NCI-H146 (cell line): Measurements from ENCODE around the gene RRAGC.
"Not testable (repeated sequence)": the region's sequence is repeated elsewhere in the genome, so short reads cannot be mapped to it uniquely, and the experiment has no call there.

ENCODE experiments used
- DNase-seq: peaks from one replicate; lab custom pipeline; 2025; lab: John Stamatoyannopoulos, UW

Gene RRAGC

DNA sequence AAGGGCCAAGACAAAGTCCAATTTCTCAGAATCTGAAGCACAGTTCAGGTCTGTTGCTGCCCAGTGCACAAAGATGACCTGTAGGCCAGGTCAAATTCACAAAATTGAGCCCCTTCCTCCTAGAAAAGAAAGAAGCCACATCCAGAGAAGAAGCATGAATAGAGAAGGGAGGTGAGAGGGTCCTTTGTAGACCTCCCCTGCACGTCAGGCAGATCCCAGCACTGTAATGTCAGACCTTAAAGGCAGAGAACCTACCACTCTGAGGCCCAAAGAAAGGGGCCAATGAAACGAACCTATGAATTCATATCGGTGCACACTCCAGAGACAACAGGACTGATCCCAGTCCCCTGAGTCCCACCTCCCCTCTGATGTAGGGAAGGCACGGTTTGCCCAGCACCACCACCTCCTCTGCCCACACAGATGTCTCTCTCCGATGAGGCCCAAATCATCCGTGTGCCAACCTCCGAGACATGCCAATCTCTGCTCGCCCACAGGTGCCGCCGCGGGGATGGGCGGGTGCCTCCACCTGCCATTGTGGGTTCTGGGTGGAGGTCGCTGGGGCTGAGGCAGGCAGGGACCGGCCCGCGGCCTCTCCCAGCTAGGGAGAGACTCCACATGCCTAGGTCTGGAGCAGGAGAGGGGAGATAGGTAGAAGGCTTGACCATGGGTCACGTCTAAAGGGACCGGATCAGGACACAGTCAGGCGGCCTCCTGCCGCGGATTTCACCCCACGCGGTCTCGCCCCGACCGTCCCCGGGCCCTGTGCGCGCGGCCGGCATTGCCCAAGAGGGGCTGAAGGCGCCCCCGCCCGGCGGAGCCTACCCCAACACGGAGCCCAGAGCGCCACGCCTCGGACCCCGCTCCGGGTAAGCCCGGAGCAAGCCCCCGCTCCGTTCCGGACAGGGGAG, 42.1 kb downstream of the RRAGC start:
- no peak for DNase-seq

- peak; percentile 25 for DNase-seq
These were observed 43.5 kb downstream of the RRAGC start for GRCh38 chr1:38815903-38816627.

DNA sequence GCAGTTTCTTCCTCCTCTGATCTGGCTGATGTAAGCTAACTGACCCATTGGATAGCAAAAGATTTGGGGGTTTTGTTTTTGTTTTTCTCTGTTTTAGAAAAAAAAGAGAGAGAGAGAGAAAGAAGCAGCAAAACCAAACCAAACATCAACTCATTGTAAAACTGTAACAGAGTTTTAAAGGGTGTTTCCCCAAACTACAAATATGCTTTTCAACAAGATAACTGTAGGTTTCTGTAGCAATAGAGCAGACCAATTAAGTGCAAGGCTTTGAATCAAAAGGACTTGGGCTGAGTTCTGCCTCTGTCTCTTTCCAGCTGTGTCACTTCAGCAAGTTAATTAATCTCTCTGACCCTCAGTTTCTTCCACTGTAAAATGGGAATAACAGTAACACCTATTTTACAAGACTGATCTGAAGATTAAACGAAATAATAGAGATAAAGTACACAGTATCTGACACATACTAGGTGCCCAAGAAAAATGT, 44.5 kb downstream of the RRAGC start:
- DNase-seq = no peak

DNA sequence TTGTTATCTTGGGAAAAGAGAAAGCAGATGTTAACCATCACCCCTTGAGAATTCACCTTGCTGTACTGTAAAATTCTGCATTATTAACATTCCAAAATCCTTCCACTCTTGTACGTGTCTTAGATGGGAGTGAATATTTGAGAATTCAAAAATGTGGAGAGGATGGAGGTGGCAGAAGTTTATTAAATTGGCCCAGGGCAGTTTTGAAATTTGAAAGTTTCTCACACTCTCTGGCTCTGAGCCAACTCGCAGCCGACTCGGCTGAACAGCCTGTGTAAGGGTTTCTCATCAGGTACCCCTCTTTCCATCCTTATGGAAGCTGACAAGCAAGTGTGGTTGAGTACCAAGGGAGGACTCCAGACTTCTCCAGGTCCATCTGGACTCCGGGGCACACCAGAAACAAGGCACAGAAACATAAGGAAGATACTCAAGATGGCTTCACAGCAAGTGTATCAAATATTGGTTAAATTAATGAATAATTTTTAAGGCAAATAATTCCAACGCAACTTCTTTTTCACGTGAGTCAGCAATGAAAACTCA, 45.1 kb downstream of the RRAGC start:
- DNase-seq = no peak

DNA sequence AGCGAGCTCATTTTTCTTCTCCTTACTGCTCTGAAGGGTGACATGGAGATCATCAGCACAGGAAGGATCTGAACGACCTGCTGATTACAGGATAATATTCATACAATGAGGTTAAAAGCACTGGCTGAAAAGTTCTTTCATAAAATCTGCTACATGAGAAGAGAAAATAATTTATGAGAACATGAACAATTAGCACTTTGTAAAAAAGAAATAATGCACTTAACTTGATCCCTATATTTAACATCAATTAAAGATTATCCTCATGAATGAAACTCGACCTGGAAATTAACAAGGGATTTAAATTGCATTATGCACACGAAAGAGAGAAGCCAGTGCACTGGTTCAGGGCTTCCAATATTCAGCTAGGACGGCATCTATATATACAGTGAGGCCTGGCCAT, 46.6 kb downstream of the RRAGC start:
- no peak for DNase-seq

DNA sequence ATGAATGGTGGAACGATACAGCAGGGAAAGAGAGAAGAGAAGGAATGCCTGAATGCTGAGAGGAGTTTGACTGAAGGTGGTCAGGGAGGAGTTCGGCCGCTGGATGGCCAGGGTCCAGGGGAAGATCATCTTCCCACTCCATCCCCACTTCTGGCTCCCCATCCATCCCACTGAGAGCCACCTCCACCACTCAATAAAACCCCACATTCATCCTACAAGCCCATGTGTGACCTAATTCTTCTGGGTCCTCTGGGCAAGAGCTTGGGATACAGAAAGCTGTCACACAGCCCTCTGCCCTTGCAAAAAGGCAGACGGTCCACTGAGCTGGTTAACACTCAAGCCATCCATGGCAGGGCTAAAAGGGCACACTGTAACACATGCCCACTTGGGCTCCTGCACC, 48.1 kb downstream of the RRAGC start:
- DNase-seq = not testable (repeated sequence)

DNA sequence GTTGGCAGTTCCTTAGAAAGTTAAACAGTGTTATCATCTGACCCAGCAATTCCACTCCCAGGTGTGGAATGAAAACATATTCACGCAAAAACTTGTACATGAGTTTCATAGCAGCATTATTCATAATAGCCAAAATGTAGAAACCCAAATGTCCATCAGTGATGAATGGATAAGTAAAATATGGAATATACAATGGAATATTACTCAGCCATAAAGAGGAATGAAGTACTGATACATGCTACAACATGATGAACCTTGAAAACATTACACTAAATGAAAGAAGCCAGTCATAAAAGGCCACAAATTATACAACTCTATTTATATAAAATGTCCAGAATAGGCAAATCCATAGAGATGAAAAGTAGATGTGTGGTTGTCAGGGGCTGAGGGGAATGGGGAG, 53.5 kb downstream of the RRAGC start:
- no peak for DNase-seq

DNA sequence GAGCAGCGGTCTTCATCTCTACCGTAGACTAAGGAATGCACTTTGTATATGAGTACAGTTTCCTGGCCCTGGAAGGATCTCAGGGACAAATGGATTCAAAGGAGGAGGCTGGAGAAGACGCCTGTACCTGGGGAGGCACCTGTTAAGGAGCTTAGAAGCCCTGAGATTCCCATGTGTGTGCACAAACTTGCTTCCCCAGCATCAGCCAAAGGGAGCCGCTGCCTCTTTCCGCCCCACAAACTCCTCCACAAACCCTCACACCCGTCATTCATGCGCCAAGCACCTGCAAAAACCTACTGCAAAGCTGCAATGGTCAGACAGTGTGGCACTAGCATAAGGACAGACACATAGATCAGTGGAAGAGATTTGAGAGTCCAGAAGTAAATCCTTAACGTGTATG, 54.5 kb downstream of the RRAGC start:
- DNase-seq = no peak

- DNase-seq = no peak
These were observed 55.3 kb downstream of the RRAGC start for GRCh38 chr1:38804062-38804886.

DNA sequence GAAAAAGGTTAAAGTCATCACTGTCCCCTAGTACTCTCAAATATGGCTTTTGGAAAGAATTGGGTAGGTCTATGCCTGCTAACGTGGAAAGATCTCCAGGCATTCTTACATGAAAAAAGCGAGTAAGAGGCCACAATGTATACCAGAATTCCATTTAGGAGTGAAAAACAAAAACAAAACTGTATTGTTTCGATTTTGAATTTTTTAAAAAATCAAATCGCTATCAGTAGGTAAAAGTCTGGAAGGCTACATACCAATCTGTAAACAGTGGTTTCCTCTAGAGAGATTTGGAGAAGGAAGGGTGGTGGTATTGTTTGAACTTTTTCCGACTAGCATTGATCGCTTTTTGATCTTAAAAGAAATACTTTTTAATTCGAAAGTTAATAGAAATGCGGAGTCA, 55.9 kb downstream of the RRAGC start:
- DNase-seq = no peak

DNA sequence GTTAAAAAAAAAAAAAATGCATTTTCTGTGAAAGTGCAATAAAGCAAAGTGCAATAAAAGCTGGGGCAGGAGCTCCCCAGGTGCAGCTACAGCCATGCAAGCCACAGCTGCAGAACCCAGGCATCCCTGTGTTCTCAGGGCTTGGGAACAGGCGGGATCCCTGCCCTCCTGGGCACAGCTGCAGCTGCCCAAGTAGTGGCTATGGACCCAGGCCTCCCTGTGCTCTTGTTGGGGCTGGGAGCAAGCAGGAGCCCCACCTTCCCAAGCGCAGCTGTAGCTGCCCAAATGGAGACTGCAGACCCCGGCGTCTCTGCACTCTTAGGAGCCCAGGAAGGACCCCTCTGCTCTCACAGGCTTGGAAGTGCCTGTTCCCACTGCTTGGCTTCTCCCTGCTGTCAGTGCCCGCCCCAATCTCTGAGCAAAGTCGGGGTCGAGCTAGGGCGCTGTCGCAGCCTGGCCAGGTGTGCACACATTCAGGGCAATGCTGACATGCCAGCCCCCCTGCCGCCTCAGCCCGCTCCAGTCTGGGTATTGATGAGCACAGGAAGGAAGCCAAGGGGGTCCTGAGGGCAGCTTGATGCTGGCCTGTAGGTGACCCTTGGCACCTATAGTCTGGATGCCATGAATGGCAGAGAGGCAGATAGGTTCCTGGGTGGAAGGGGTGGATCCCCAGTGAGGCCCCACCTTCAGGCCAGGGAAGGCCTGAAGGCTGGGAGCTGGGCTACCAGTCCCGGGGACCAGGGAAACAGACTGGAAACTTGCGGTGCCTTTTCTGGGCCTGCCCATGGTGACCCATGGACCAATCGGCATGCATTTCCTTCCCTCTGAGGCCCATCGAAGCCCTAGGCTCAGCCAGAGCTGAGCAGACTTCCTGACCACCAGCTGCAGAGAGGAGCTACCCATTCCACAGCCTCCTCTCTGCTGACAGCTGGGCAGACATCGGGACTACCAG, 58.6 kb downstream of the RRAGC start:
- DNase-seq = no peak

- no peak for DNase-seq
These were observed 66.3 kb downstream of the RRAGC start for GRCh38 chr1:38793299-38793698.

- no peak for DNase-seq
These were observed 67.7 kb downstream of the RRAGC start for GRCh38 chr1:38791892-38792291.

- DNase-seq = no peak
These were observed 68.4 kb downstream of the RRAGC start for GRCh38 chr1:38791164-38791515.

DNA sequence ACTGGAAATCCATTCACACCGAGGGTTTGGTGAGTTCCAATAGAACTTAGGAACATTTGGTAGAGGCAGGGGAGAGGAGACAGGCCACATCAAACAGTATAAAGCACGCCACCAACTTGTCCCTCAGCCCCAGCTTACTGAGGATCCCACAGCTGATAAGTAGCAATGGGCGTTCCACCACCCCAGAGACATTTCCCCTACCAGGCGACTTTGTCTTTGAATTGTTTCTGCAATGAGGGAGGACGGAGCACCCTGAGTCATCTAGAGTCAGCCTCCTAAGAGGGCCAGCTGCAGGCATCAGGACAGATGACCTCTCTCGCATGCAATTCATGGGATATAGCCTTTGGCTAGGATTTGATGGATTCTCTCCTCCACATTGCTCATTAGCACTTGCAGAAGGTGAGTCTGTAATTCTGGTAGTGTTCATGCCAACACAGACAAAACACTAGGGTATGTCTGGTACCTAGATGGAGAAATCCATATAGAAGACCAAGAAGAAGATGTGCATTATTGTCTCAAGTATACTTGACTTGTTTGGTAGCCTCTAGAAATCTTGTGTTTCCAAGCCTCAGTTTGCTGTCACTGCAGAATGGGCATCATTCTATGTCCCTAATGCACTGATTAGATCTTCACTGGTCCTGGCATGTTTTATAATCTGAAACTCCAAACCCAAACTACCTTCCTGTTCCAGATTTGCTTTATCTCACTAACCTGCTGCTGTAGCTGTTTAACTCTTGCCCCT, 69.0 kb downstream of the RRAGC start:
- DNase-seq = no peak

GRCh38 chr1:38789498-38790169, 69.9 kb downstream of the RRAGC start:
- no peak for DNase-seq

- DNase-seq = no peak
These were observed 70.9 kb downstream of the RRAGC start for GRCh38 chr1:38788341-38789336.
